ENCODE results near the gene ZMIZ1.

Gene ZMIZ1

DNA sequence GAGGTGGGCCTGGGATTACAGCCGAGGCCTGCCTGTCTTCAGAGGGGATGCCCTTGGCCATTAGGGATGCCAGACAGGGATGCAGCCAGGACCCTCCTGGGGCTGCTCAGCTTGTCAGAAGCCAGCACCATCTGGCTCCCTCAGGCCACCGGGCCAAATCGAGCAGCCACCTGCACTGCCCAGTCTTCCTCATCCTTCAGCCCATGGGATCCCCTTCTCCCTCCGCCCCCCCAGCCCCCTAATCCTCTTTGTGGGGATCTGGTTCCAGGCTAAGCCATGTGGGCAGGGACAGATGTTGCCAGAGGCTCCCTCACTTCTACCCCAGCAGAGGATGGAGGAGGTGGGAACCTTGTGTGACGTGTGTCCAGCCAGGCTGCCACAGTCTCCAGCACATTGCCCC is 141.1 kb downstream of the ZMIZ1 start:
- Histone ChIP-seq H3K36me3 (ENCODE audit: control insufficient read depth, insufficient read depth, low read length) (peaks cover 1% of the 10 kb centered on the region), H3K18ac (ENCODE audit: low read length) (no peak overlapping the region), H4K8ac (ENCODE audit: low read depth, low read length) (no peak overlapping the region), H2AK5ac (ENCODE audit: low read length) (no peak overlapping the region), H2BK15ac (replicated peaks; ENCODE audit: low read depth) (no peak overlapping the region), H3K4me2 (ENCODE audit: low read length) (no peak overlapping the region), H3K4me3 (ENCODE audit: low read length) (no peak overlapping the region), H3K27me3 (ENCODE audit: insufficient read depth, low read length, poor library complexity) (no peaks in the 10 kb centered on the region), H2BK120ac (ENCODE audit: low read depth, low read length) (no peak overlapping the region), H3K9ac (ENCODE audit: low read length) (no peak overlapping the region), H3K4me1 (ENCODE audit: control insufficient read depth, low read depth, low read length) (no peaks in the 10 kb centered on the region), H3K23ac (ENCODE audit: low read length) (no peak overlapping the region), H3K79me2 (ENCODE audit: control insufficient read depth, insufficient read depth, low read length) (no peaks in the 10 kb centered on the region), H3K27ac (ENCODE audit: low read depth, low read length) (no peak overlapping the region), H3K79me1 (ENCODE audit: low read length) (no peaks in the 10 kb centered on the region), H3K56ac (ENCODE audit: low read length) (no peak overlapping the region), H3K4ac (ENCODE audit: low read depth, low read length) (no peak overlapping the region), H4K5ac (ENCODE audit: low read length) (no peak overlapping the region), H2BK5ac (ENCODE audit: low read length) (no peak overlapping the region)
- no peak for DNase-seq
- no CpG with 5 or more reads among the region's 5 CpGs for WGBS (ENCODE audit: extremely low coverage, insufficient coverage, low lambda C conversion rate)

DNA sequence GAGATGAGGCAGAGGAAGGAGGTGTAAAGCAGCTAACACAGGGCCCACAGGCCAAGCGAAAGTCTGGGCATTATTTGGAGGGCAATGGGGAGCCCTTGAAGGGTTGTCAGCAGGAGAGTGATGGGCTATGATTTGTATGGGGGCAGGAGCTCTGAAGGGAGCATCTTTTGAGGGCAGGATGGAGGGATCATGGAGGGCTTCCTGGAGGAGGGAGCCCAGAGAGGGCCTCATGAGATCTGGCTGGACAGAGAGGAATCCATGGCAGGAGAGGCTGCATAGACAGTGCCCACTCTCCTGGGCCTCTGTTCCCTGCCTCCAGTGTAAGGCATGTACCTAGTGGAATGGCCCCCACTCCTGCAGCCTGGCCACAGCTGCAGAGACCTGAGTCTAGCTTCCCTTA is 141.9 kb downstream of the ZMIZ1 start:
- Histone ChIP-seq H2AK5ac (ENCODE audit: low read length) (no peak overlapping the region), H3K79me2 (ENCODE audit: control insufficient read depth, insufficient read depth, low read length) (no peaks in the 10 kb centered on the region), H3K4me2 (ENCODE audit: low read length) (no peak overlapping the region), H3K27me3 (ENCODE audit: insufficient read depth, low read length, poor library complexity) (no peaks in the 10 kb centered on the region), H3K4me1 (ENCODE audit: control insufficient read depth, low read depth, low read length) (no peaks in the 10 kb centered on the region), H4K5ac (ENCODE audit: low read length) (no peak overlapping the region), H4K8ac (ENCODE audit: low read depth, low read length) (no peak overlapping the region), H3K9ac (ENCODE audit: low read length) (no peak overlapping the region), H2BK120ac (ENCODE audit: low read depth, low read length) (no peak overlapping the region), H3K4ac (ENCODE audit: low read depth, low read length) (no peak overlapping the region), H3K4me3 (ENCODE audit: low read length) (no peak overlapping the region), H3K18ac (ENCODE audit: low read length) (no peak overlapping the region), H3K27ac (ENCODE audit: low read depth, low read length) (no peak overlapping the region), H3K23ac (ENCODE audit: low read length) (no peak overlapping the region), H3K56ac (ENCODE audit: low read length) (no peak overlapping the region), H3K36me3 (ENCODE audit: control insufficient read depth, insufficient read depth, low read length) (peaks cover 1% of the 10 kb centered on the region), H3K79me1 (ENCODE audit: low read length) (no peaks in the 10 kb centered on the region), H2BK5ac (ENCODE audit: low read length) (no peak overlapping the region), H2BK15ac (replicated peaks; ENCODE audit: low read depth) (no peak overlapping the region)
- no CpG with 5 or more reads among the region's 1 CpG for WGBS (ENCODE audit: extremely low coverage, insufficient coverage, low lambda C conversion rate)
- no peak for DNase-seq

DNA sequence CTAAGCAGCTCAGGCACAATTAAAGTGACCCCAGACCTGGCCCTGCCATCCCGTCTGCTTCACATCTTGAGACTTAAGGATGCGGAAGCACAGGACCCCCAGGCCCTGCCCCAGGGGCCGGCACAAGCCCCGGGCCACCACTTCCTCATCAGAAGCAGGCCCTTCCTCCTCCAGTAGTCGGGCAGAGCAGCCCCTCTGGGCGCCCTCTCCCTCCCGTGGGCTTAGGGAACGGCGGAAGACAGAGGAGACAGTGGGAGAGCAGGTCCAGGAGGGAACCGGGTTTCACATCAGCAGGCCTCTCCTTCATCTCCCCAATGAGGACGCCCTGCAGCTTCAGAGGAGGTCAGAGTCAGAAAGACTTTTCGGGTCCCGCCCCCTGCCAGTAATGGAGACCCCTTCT is 142.8 kb downstream of the ZMIZ1 start:
- H3K9ac ChIP-seq (ENCODE audit: low read length) = no peak overlapping the region
- no peak overlapping the region for H4K5ac ChIP-seq (ENCODE audit: low read length)
- H4K8ac ChIP-seq (ENCODE audit: low read depth, low read length) = no peak overlapping the region
- no peak overlapping the region for H2BK120ac ChIP-seq (ENCODE audit: low read depth, low read length)
- no peak overlapping the region for H3K4me2 ChIP-seq (ENCODE audit: low read length)
- no peak for DNase-seq
- H3K4ac ChIP-seq (ENCODE audit: low read depth, low read length) = no peak overlapping the region
- no peaks in the 10 kb centered on the region for H3K27me3 ChIP-seq (ENCODE audit: insufficient read depth, low read length, poor library complexity)
- H3K56ac ChIP-seq (ENCODE audit: low read length) = no peak overlapping the region
- no peak overlapping the region for H3K27ac ChIP-seq (ENCODE audit: low read depth, low read length)
- WGBS (ENCODE audit: extremely low coverage, insufficient coverage, low lambda C conversion rate) = no CpG with 5 or more reads among the region's 13 CpGs
- H2AK5ac ChIP-seq (ENCODE audit: low read length) = no peak overlapping the region
- no peak overlapping the region for H2BK15ac ChIP-seq (replicated peaks; ENCODE audit: low read depth)
- no peaks in the 10 kb centered on the region for H3K79me2 ChIP-seq (ENCODE audit: control insufficient read depth, insufficient read depth, low read length)
- no peak overlapping the region for H3K18ac ChIP-seq (ENCODE audit: low read length)
- no peaks in the 10 kb centered on the region for H3K4me1 ChIP-seq (ENCODE audit: control insufficient read depth, low read depth, low read length)
- H2BK5ac ChIP-seq (ENCODE audit: low read length) = no peak overlapping the region
- no peak overlapping the region for H3K4me3 ChIP-seq (ENCODE audit: low read length)
- H3K36me3 ChIP-seq (ENCODE audit: control insufficient read depth, insufficient read depth, low read length) = peaks cover 5% of the 10 kb centered on the region
- no peaks in the 10 kb centered on the region for H3K79me1 ChIP-seq (ENCODE audit: low read length)
- no peak overlapping the region for H3K23ac ChIP-seq (ENCODE audit: low read length)

DNA sequence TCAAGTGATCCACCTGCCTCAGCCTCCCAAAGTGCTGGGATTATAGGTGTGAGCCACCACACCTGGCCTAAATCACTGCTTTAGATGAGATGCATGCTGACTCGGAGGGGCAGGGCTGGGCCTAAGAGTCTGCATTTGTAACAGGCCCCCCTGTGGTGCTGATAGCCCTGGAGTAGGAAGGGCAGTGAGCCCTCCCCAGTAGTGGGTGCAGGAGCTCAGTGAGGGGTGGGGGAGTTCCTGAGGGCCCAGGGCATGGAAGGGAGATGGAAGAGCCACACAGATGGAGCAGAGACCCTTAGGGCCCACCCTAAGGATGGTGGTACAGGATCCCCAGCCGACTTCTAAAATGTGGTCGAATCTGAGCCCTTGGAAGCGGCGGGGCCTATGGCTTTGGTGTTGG is 146.8 kb downstream of the ZMIZ1 start:
- no peak overlapping the region for H3K9ac ChIP-seq (ENCODE audit: low read length)
- no peak overlapping the region for H2AK5ac ChIP-seq (ENCODE audit: low read length)
- H3K27ac ChIP-seq (ENCODE audit: low read depth, low read length) = no peak overlapping the region
- no peak overlapping the region for H3K18ac ChIP-seq (ENCODE audit: low read length)
- no peak overlapping the region for H2BK5ac ChIP-seq (ENCODE audit: low read length)
- H2BK15ac ChIP-seq (replicated peaks; ENCODE audit: low read depth) = no peak overlapping the region
- H3K56ac ChIP-seq (ENCODE audit: low read length) = no peak overlapping the region
- no peak overlapping the region for H3K4me2 ChIP-seq (ENCODE audit: low read length)
- no peaks in the 10 kb centered on the region for H3K79me1 ChIP-seq (ENCODE audit: low read length)
- no peak overlapping the region for H4K5ac ChIP-seq (ENCODE audit: low read length)
- no peak overlapping the region for H3K4me3 ChIP-seq (ENCODE audit: low read length)
- H3K27me3 ChIP-seq (ENCODE audit: insufficient read depth, low read length, poor library complexity) = no peaks in the 10 kb centered on the region
- H4K8ac ChIP-seq (ENCODE audit: low read depth, low read length) = no peak overlapping the region
- no peaks in the 10 kb centered on the region for H3K79me2 ChIP-seq (ENCODE audit: control insufficient read depth, insufficient read depth, low read length)
- DNase-seq = no peak
- no peak overlapping the region for H3K23ac ChIP-seq (ENCODE audit: low read length)
- H2BK120ac ChIP-seq (ENCODE audit: low read depth, low read length) = no peak overlapping the region
- no CpG with 5 or more reads among the region's 5 CpGs for WGBS (ENCODE audit: extremely low coverage, insufficient coverage, low lambda C conversion rate)
- no peak overlapping the region for H3K4ac ChIP-seq (ENCODE audit: low read depth, low read length)
- H3K36me3 ChIP-seq (ENCODE audit: control insufficient read depth, insufficient read depth, low read length) = peaks cover 7% of the 10 kb centered on the region
- no peaks in the 10 kb centered on the region for H3K4me1 ChIP-seq (ENCODE audit: control insufficient read depth, low read depth, low read length)

DNA sequence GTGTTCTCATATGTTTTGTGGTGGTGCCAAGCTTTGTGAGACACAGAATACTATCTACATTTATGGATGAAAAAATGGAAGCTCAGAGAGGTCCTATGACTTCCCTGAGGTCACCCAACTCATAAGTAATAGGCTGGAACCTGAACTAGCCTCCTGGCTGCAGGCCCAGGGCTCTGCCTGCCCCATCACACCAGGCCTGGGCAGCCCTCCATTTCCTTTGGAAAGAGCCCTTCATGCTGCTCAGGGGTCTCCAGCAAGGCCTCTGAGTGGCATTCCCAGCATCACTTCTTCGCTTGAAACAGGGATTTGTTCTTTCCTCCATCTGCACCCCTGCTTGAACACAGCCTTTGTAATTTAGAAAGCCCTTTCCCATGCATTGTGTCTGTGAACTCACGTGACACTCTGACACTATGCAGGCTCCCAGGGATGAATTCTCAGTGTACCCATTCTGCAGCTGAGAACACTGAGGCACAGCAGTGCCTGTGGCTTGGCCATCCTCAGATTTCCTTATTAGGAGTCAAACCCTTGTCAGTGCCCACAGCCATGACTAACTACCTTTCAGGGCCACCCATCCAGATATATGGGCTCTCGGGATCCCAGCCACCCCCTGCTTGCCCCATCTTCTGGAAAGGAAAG is 150.7 kb downstream of the ZMIZ1 start:
- no peak overlapping the region for H2BK15ac ChIP-seq (replicated peaks; ENCODE audit: low read depth)
- no peak overlapping the region for H3K27ac ChIP-seq (ENCODE audit: low read depth, low read length)
- no peak overlapping the region for H3K23ac ChIP-seq (ENCODE audit: low read length)
- WGBS (ENCODE audit: extremely low coverage, insufficient coverage, low lambda C conversion rate) = no CpG with 5 or more reads among the region's 3 CpGs
- H3K4ac ChIP-seq (ENCODE audit: low read depth, low read length) = no peak overlapping the region
- no peak overlapping the region for H4K5ac ChIP-seq (ENCODE audit: low read length)
- H2AK5ac ChIP-seq (ENCODE audit: low read length) = no peak overlapping the region
- no peak overlapping the region for H4K8ac ChIP-seq (ENCODE audit: low read depth, low read length)
- no peak overlapping the region for H2BK5ac ChIP-seq (ENCODE audit: low read length)
- no peak overlapping the region for H3K4me2 ChIP-seq (ENCODE audit: low read length)
- no peak for DNase-seq
- peaks cover 8% of the 10 kb centered on the region for H3K4me1 ChIP-seq (ENCODE audit: control insufficient read depth, low read depth, low read length)
- H3K36me3 ChIP-seq (ENCODE audit: control insufficient read depth, insufficient read depth, low read length) = peaks cover 7% of the 10 kb centered on the region
- no peak overlapping the region for H3K9ac ChIP-seq (ENCODE audit: low read length)
- H3K18ac ChIP-seq (ENCODE audit: low read length) = no peak overlapping the region
- H3K79me2 ChIP-seq (ENCODE audit: control insufficient read depth, insufficient read depth, low read length) = no peaks in the 10 kb centered on the region
- H3K27me3 ChIP-seq (ENCODE audit: insufficient read depth, low read length, poor library complexity) = no peaks in the 10 kb centered on the region
- no peak overlapping the region for H3K4me3 ChIP-seq (ENCODE audit: low read length)
- no peak overlapping the region for H3K56ac ChIP-seq (ENCODE audit: low read length)
- H3K79me1 ChIP-seq (ENCODE audit: low read length) = peaks cover 3% of the 10 kb centered on the region
- no peak overlapping the region for H2BK120ac ChIP-seq (ENCODE audit: low read depth, low read length)

DNA sequence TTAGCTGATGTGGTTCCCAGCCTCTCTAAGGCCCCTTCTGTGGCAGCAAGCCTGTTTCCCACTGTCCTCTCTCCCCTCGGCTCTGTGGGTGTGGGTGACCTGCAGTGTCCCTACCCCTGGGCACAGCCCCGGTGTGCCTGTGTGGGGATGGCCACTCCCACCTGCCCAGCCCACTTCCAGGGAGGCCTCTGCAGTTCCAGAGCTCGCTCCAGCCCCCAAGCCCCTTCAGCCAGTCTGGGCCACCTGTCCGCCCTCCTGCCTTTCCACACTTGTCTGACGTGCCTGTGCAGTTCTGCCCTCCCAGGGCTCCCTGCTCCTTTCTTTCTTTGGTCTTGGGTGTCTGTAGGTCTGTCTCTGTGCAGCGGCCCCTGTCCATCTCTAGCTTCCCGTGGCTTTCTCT is 151.5 kb downstream of the ZMIZ1 start:
- Histone ChIP-seq H3K4me3 (ENCODE audit: low read length) (no peak overlapping the region), H3K23ac (ENCODE audit: low read length) (no peak overlapping the region), H3K27me3 (ENCODE audit: insufficient read depth, low read length, poor library complexity) (no peaks in the 10 kb centered on the region), H3K18ac (ENCODE audit: low read length) (no peak overlapping the region), H3K4ac (ENCODE audit: low read depth, low read length) (no peak overlapping the region), H4K5ac (ENCODE audit: low read length) (no peak overlapping the region), H3K36me3 (ENCODE audit: control insufficient read depth, insufficient read depth, low read length) (peaks cover 10% of the 10 kb centered on the region), H2BK120ac (ENCODE audit: low read depth, low read length) (no peak overlapping the region), H3K27ac (ENCODE audit: low read depth, low read length) (no peak overlapping the region), H3K79me1 (ENCODE audit: low read length) (peaks cover 5% of the 10 kb centered on the region), H2AK5ac (ENCODE audit: low read length) (no peak overlapping the region), H3K9ac (ENCODE audit: low read length) (no peak overlapping the region), H2BK15ac (replicated peaks; ENCODE audit: low read depth) (no peak overlapping the region), H3K4me2 (ENCODE audit: low read length) (no peak overlapping the region), H3K79me2 (ENCODE audit: control insufficient read depth, insufficient read depth, low read length) (no peaks in the 10 kb centered on the region), H3K56ac (ENCODE audit: low read length) (no peak overlapping the region), H2BK5ac (ENCODE audit: low read length) (no peak overlapping the region), H4K8ac (ENCODE audit: low read depth, low read length) (no peak overlapping the region), H3K4me1 (ENCODE audit: control insufficient read depth, low read depth, low read length) (peaks cover 8% of the 10 kb centered on the region)
- DNase-seq = no peak
- WGBS (ENCODE audit: extremely low coverage, insufficient coverage, low lambda C conversion rate) = no CpG with 5 or more reads among the region's 7 CpGs

Measured in mesendoderm (in vitro differentiated cells).